Activated CD4-positive, alpha-beta T cell treated with anti-CD3 and anti-CD28 coated beads, Interleukin-2, Interleukin-4, amounts not matched to agents 100 ng/mL and 50 ng/mL, durations not matched to agents 16 hours and 8 hours (primary cell): Measurements from ENCODE around the gene CYP19A1.

Experiments used
- DNase-seq: peaks from one replicate; pipeline ENCODE4 v3.0.0-alpha.2; 2020; ENCODE audit warnings: low spot score

The CYP19A1 gene

GRCh38 chr15:51356983-51357382, 18.6 kb upstream of the CYP19A1 start:
- no peak for DNase-seq

- no peak for DNase-seq
These were observed 17.8 kb upstream of the CYP19A1 start for GRCh38 chr15:51356147-51356546.

- DNase-seq: no peak
These were observed 16.7 kb upstream of the CYP19A1 start for GRCh38 chr15:51355096-51355495.

- no peak for DNase-seq
These were observed 15.6 kb upstream of the CYP19A1 start for GRCh38 chr15:51353976-51354375.

- no peak for DNase-seq
These were observed 12.3 kb upstream of the CYP19A1 start for GRCh38 chr15:51350723-51351122.

- no peak for DNase-seq
These were observed 10.9 kb upstream of the CYP19A1 start for GRCh38 chr15:51349156-51349844.

GRCh38 chr15:51348688-51349087, 10.3 kb upstream of the CYP19A1 start:
- peak; percentile 3 for DNase-seq

GRCh38 chr15:51346136-51346535, 7.7 kb upstream of the CYP19A1 start:
- no peak for DNase-seq

- no peak for DNase-seq
These were observed 5.1 kb upstream of the CYP19A1 start for GRCh38 chr15:51343466-51343865.

GRCh38 chr15:51342227-51342999, 4.0 kb upstream of the CYP19A1 start:
- no peak for DNase-seq

- no peak for DNase-seq
These were observed 3.2 kb upstream of the CYP19A1 start, which contains the start of gene GLDN for GRCh38 chr15:51341366-51342226. TSS of gene GLDN (plus strand) at chr15:51341655. CDS start at chr15:51341685, 30 bp downstream.

GRCh38 chr15:51335538-51336410, 2.6 kb downstream of the CYP19A1 start:
- no peak for DNase-seq

GRCh38 chr15:51335087-51335486, 3.3 kb downstream of the CYP19A1 start:
- DNase-seq: no peak

GRCh38 chr15:51334011-51334451, 4.4 kb downstream of the CYP19A1 start:
- DNase-seq: no peak

GRCh38 chr15:51333571-51333970, 4.8 kb downstream of the CYP19A1 start:
- no peak for DNase-seq

- no peak for DNase-seq
These were observed 5.9 kb downstream of the CYP19A1 start for GRCh38 chr15:51332206-51333147.

GRCh38 chr15:51331141-51331540, 7.3 kb downstream of the CYP19A1 start:
- no peak for DNase-seq

GRCh38 chr15:51328926-51329325, 9.5 kb downstream of the CYP19A1 start:
- DNase-seq: no peak

- no peak for DNase-seq
These were observed 11.3 kb downstream of the CYP19A1 start for GRCh38 chr15:51327081-51327480.

- DNase-seq: no peak
These were observed 13.2 kb downstream of the CYP19A1 start for GRCh38 chr15:51325167-51325566.
